HEK293T (cell line): ENCODE data around the gene LST1.

Source experiments
- ARNT ChIP-seq: fragments of 450-650 bp; IDR thresholded peaks from 2 replicates; pipeline ENCODE4 v1.6.1; 2017; ENCODE audit warnings: mild to moderate bottlenecking
- CTBP1 ChIP-seq: fragments of 450-650 bp; IDR thresholded peaks from 2 replicates; pipeline ENCODE4 v1.6.1; 2016; ENCODE audit warnings: borderline replicate concordance
- FOXA1 ChIP-seq: fragments of 450-650 bp; IDR thresholded peaks from 2 replicates; pipeline ENCODE4 v1.6.1; 2016; ENCODE audit warnings: mild to moderate bottlenecking
- FOXK2 ChIP-seq: fragments of 450-650 bp; IDR thresholded peaks from 2 replicates; pipeline ENCODE4 v1.6.1; 2016; ENCODE audit warnings: mild to moderate bottlenecking
- FOXM1 ChIP-seq: fragments of 450-650 bp; IDR thresholded peaks from 2 replicates; pipeline ENCODE4 v1.6.1; 2017; ENCODE audit warnings: mild to moderate bottlenecking, borderline replicate concordance
- HDGF ChIP-seq: fragments of 450-650 bp; IDR thresholded peaks from 2 replicates; pipeline ENCODE4 v1.6.1; 2017; ENCODE audit warnings: antibody characterized with exemption, borderline replicate concordance
- SUZ12 ChIP-seq: fragments of 450-650 bp; IDR thresholded peaks from 2 replicates; pipeline ENCODE4 v1.6.1; 2016; ENCODE audit warnings: mild to moderate bottlenecking
- TARDBP ChIP-seq: fragments of 450-650 bp; IDR thresholded peaks from 2 replicates; pipeline ENCODE4 v1.6.1; 2016

DNA sequence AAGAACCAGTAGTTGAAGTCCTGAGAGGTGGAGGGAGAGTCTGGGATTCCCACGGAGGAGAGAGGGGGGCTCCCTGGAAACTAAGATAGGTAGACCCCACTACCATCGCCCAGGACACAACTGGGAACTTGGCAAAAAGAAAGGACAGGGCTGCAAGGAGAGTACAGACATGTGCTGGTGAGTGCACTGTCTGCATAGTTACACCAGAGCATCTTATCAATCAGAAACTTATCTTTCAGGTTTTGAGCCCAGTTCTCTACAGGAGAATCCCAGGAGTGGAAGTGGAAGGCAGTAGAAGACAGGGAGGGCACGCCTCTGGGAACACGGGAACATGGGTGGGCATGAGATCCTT is 26.5 kb upstream of the LST1 start:
- no peak for TF ChIP-seq FOXA1
- TF ChIP-seq SUZ12 = no peak
- TF ChIP-seq TARDBP = no peak
- TF ChIP-seq FOXM1 = no peak
- no peak for TF ChIP-seq HDGF
- TF ChIP-seq ARNT = no peak
- TF ChIP-seq CTBP1 = no peak
- TF ChIP-seq FOXK2 = no peak
